Stimulated activated CD4-positive, alpha-beta T cell treated with anti-CD3 and anti-CD28 coated beads, Interleukin-2, amount 100 ng/mL, for 48 hours (primary cell): ENCODE data around the gene PDCD1.
"Not testable (repeated sequence)": the region's sequence is repeated elsewhere in the genome, so short reads cannot be mapped to it uniquely, and the experiment has no call there.

Source experiments
- DNase-seq, 2 donors: peaks; one replicate each; pipeline ENCODE4 v3.0.0-alpha.2; 2020

The PDCD1 gene

GRCh38 chr2:241858206-241859016 is at the start of gene PDCD1:
TSS of gene PDCD1 (minus strand) at chr2:241858894. CDS start at chr2:241858838, 56 bp downstream.
- DNase-seq, result peak; percentile 54 to 71

DNA sequence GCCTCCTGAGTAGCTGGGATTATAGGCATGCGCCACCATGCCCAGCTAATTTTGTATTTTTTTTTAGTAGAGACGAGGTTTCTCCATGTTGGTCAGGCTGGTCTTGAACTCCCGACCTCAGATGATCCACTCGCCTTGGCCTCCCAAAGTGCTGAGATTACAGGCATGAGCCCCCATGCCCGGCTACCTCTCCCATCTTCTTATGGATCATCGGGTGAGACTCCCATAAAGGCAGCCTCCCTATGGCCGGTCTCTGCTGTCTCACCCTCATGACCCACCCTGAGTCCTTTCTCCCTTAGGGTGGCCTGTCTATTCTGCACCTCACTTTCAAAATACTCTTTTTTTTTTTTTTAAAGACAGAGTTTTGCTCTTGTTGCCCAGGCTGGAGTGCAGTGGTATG is 49.1 kb upstream of the PDCD1 start:
- not testable (repeated sequence) for DNase-seq

- DNase-seq, result no peak
Observed at GRCh38 chr2:241906826-241907570, 48.3 kb upstream of the PDCD1 start.

DNA sequence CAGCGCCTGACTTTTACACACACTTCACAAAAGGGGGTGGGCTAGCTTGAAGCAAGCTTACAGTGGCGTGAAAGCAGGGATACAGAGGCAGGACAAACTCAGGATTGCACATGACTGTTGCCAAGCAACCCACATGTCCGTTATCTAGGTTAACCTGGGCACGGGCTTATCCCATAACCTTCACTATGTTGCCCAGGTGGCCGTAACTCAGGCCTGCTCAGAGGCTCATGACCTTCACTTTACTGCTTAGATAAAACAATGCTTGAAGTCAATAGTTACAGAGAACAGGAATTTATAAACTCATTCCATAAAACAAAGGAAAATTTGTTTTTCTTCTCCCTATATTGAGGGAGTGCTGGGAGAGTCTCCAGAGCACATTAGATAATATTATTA is 47.7 kb upstream of the PDCD1 start:
- not testable (repeated sequence) for DNase-seq

GRCh38 chr2:241905716-241906377 is 47.2 kb upstream of the PDCD1 start:
- DNase-seq, result no peak

DNA sequence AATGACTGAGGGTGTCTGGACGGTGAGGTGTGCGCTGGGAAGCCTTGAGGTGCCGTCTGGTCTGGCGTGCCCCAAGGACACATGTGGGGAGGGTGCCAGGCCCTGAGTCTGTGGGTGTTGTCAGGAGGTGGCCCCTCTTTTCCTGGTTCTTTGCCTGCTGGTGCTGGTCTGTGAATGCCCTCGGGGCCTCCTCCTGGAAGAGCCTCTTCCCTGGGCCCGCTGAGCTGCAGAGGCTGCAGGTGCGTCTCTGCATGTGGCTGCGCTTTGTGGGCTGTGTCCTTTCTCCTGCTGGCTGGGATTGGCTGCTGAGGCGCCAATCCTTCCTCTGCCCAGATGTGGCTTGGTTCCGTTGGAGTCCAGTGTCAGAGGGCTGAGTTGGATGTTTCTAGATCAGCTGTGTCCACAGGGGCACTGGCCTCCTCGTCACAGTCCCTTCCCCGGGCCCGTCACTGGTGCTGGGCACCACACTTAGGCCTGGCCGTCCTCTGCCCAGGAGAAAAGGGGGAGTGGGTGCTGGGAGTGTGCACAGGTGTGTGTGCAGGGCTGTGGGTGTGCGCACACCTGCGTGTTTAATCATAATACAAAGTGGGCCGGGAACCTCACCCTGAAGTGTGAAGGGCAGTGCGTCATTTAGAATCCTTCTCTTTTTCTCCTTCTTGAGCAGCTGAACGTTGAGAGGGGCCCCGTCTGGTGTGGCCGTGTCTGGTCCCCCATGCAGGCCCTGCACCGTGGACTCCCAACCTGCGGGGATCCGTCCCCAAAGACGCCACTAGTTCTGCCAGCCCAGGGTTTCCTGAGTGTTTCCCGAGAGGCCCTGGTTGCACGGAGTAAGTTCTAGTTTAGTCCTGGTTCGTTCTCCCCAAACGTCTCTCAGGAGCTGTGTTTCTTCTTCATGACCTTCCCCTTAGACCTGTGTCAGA is 46.4 kb upstream of the PDCD1 start:
- no peak for DNase-seq

DNA sequence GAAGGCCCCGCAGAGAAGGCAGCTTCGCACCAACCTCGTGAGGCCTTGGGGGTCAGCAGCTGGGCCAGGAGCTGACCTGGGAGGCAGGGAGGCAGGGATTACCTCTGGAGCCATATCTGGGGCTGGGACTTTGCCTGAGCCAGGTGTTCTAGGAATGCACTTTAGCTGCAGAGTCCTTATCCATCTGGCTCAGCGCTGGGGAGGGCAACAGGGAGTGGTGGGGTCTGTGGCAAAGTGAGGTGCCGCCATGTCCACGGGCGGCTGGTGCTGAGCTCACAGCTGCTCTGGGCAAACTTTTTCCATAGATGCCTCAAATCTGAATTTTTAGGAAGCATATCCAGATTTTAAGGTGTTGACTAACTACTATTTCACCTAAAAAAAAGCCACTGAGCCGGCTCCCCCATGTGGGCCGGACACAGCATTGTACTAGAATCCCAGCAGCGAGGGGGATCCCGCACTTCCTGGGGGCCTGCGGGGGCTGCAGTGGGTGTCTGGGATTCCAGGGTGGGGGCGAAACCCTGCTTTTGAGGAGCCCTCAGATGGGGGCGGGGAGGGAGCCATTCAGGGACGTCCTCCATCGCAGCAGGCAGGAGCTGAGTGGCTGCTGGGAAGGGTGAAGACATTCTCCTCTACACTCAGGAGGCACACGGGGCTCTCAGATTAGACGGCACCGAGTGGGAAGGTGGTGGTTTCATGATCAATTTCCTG is 45.5 kb upstream of the PDCD1 start:
- no peak for DNase-seq

- no peak for DNase-seq
Observed at GRCh38 chr2:241903121-241904010, 44.7 kb upstream of the PDCD1 start.

DNA sequence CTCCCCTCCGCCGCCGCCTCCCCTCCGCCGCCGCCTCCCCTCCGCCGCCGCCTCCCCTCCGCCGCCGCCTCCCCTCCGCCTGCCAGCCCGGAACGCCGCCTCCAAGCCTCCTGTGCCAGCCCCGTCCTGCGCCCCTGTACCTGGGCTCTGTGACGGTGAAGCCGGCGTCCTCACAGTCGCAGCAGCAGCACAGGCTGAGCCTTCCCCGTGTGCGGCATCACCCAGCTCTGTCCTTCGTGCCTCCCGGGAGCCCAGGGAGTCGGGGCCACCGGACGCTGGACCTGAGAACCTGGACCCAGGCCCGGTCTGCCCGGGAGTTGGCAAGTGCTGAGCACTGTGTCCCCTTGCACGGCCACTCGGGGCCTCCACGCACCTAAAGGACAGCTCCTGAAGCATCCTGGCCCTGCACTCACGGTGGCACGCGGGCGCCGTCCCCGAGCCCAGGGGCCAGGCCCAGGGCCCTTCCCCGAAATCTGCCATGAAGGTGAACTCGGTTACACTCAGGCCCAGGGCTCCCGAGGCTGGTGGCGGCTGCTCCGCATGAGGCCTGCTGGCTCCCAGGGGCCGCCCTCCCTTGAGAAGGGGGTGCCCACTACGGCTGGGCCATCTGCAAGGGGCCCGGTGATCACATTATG is 43.8 kb upstream of the PDCD1 start:
- no peak for DNase-seq

DNA sequence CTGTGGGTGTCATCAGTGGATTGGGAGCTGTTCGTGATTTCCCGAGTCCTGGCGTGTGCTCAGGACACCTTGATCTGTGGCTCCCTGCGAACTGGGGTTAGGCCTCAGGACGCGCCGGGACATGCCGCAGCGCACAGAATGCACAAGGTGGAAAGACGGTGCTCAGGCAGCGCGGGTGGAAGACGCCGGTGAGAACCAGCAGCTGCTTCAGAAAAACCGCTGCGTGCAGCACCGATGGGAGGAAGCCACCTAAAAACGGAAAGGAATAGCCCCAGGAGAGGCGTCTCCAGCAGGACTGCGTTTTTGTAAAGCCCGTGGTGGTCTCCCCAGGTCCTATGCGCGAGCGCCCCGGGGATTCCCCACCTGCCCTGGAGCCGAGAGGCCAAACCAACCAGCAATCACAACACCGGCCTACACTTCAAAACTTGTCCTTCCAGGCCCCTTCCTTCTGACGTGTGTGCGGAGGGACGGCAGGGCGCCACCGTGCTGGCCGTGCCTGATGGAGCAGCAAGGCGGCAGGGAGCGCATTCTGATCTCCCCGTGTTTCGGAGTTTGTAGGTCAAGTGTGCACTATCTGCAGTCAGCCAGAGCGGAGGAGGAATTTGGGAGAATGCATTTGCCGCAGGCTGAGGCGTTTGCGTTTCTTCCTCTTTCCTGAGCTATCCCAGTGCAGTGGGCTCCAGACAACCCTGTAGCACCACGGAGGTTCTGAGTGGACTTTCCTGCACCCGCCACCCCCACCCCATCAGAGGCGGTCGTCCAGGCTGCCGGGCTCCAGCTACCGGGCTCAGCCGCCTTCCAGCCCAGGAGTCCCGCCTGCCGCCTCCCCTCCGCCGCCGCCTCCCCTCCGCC is 43.0 kb upstream of the PDCD1 start:
- DNase-seq, result no peak

GRCh38 chr2:241901018-241901380 is 42.3 kb upstream of the PDCD1 start:
- no peak for DNase-seq

GRCh38 chr2:241900251-241901017 is 41.7 kb upstream of the PDCD1 start:
- DNase-seq, result no peak

DNA sequence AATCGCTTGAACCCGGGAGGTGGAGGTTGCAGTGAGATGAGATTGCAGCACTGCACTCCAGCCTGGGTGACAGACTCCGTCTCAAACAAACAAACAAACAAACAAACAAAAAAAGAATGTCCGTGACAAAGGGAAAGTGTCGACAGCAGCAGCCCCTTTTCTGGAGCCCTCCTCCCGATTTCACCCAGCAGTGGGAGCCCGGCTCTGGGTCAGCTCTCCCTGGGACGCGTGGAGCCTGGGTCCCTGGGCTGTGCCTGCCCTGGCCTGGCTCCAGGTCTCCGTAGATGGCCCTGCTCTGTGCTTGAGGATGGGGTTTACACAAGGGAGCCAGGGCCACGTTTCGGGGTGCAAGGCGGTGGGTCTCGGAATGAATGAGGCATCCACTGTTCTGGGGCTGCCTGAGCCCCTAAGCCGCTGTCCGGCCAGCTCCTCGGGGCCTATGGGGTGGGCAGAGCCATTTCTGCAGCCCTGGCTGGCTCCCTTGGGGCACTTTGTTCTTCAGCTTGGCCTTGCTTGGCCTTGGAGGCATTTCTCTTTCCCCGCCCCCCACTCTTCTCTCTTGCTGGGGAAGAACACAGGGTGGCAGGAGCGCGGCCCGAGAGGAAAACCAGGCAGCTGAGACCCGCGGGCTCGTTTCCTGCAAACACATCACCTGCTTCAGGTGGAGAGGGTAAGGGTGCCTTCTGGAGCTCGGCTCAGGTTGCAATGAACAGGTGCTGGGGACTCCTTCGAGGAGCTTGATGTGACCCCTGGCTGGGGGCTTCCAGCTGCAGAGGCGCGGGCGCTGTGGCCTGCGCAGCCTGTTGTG is 40.0 kb upstream of the PDCD1 start:
- DNase-seq, result no peak

DNA sequence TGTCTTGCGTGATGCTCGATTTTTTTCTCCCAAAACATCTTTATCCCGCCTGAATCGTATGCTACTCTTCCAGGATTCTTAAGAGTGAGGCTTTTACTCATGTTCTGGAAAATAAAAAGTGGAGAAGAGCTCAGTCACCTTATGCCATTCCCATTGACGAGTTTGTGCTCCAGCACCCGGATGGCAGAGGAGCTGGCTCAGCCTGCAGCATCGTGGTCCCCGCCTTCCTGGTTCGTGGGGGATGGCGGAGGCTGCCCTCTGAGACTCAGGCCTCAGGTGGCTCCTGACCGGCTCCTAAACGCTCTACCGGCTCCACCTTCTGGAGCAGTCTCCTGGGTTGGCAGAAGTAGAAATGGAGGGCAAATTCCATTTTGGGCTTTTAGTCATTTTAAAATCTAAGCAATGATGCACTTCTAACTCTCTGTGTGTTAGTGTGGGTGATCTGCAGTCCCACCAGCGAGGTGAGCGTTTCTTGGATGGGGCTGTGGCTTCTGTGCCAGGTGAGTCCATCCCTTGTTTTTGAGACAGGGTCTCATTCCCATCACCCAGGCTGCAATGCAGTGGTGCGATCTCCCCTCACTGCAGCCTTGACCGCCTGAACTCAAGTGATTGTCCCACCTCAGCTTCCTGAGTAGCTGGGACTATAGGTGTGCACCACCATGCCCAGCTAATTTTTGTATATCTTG is 38.7 kb upstream of the PDCD1 start:
- no peak for DNase-seq

DNA sequence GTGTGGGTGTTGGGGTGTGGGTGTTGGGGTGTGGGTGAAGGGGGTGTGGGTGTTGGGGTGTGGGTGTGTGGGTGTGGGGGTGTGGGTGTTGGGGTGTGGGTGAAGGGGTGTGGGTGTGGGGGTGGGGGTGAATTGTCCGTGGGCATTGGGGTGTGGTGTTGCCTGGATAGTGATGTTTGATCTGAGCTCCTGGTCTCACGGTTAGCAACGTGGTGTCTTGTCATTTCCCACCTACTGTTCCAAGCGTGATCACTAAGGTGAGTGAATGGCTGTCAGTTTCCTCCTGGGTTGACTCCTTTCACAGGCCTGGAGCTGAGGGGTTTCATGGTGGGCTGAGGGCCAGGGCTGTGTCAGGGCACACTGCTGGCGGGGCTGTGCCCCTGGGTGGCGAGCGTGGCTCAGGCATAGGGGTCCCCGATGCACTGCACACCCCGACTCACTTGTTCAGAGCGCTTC is 38.1 kb upstream of the PDCD1 start:
- DNase-seq, result no peak

DNA sequence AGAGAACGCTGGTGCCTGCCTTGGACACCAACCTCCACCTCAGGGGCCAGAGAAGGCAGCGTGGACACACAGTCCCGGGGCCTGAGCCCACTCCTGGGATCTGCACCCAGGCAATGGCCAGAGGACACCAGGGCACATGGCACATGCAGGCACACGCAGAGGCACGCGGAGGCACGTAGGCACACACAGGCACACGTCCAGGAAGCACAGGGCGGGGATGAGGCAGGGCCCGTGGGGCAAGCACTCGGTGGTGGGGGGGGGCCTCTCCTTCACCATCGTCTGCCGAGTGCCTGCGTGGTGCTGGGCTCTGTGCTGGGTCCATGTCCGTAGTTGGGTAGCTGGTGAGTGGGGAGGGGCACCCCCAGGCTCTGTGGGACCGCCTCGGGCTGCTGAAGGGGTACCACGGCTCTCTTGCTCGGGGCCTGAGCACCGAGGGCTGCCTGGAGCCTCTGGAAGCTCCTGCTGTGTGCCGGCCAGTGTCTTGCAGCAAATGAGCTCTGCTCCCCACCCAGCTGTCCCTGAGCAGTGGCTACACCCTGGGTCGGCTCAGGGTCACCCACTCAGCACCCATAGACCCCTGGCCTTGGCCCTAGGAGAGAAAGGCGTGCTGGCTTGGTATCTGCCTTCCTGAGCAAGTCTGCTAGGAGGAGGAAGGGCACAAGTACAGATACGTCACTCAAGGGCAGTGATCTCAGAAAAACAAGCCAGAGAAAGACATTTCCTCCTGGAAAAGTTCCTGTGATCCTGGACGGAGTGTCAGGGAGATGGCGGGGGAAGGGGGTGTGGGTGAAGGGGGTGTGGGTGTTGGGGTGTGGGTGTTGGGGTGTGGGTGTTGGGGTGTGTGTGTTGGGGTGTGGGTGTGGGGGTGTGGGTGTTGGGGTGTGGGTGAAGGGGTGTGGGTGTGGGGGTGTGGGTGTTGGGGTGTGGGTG is 37.3 kb upstream of the PDCD1 start:
- no peak for DNase-seq
